GM18858 (cell line): ENCODE measurements around the gene FGF12.

ENCODE experiments used
- ATAC-seq: cut with Tn5 transposase; IDR thresholded peaks from one replicate; pipeline ENCODE4 v1.9.1; 2021; ENCODE audit not compliant: unreplicated experiment

The FGF12 gene

GRCh38 chr3:192422321-192422996, 304.9 kb downstream of the FGF12 start:
- ATAC-seq: no peak

- ATAC-seq: no peak
These were observed 308.0 kb downstream of the FGF12 start for GRCh38 chr3:192419312-192419711.

GRCh38 chr3:192417559-192418055, 309.7 kb downstream of the FGF12 start:
- ATAC-seq: no peak

GRCh38 chr3:192417017-192417416, 310.3 kb downstream of the FGF12 start:
- no peak for ATAC-seq

GRCh38 chr3:192413461-192413860, 313.9 kb downstream of the FGF12 start:
- no peak for ATAC-seq

- ATAC-seq: no peak
These were observed 316.7 kb downstream of the FGF12 start for GRCh38 chr3:192410684-192410960.

- no peak for ATAC-seq
These were observed 317.3 kb downstream of the FGF12 start for GRCh38 chr3:192409838-192410683.

- ATAC-seq: no peak
These were observed 318.0 kb downstream of the FGF12 start for GRCh38 chr3:192409201-192409837.

GRCh38 chr3:192408647-192409200, 318.6 kb downstream of the FGF12 start:
- ATAC-seq: no peak

GRCh38 chr3:192408007-192408646, 319.2 kb downstream of the FGF12 start:
- no peak for ATAC-seq

GRCh38 chr3:192399767-192400166, 327.6 kb downstream of the FGF12 start:
- ATAC-seq: no peak

- ATAC-seq: no peak
These were observed 330.3 kb downstream of the FGF12 start for GRCh38 chr3:192397012-192397411.

- no peak for ATAC-seq
These were observed 331.8 kb downstream of the FGF12 start for GRCh38 chr3:192395506-192395905.

GRCh38 chr3:192392986-192393385, 334.4 kb downstream of the FGF12 start:
- no peak for ATAC-seq

GRCh38 chr3:192382861-192383260, 344.5 kb downstream of the FGF12 start:
- no peak for ATAC-seq

- ATAC-seq: no peak
These were observed 353.8 kb downstream of the FGF12 start for GRCh38 chr3:192373586-192373985.

- no peak for ATAC-seq
These were observed 354.3 kb downstream of the FGF12 start for GRCh38 chr3:192373032-192373431.

- no peak for ATAC-seq
These were observed 354.7 kb downstream of the FGF12 start for GRCh38 chr3:192372616-192373015.

- no peak for ATAC-seq
These were observed 355.4 kb downstream of the FGF12 start for GRCh38 chr3:192371870-192372400.

GRCh38 chr3:192367616-192368015, 359.7 kb downstream of the FGF12 start:
- ATAC-seq: no peak

GRCh38 chr3:192366916-192367315, 360.4 kb downstream of the FGF12 start:
- ATAC-seq: no peak
